Measurements from ENCODE around the gene TXNRD1.

The TXNRD1 gene

DNA sequence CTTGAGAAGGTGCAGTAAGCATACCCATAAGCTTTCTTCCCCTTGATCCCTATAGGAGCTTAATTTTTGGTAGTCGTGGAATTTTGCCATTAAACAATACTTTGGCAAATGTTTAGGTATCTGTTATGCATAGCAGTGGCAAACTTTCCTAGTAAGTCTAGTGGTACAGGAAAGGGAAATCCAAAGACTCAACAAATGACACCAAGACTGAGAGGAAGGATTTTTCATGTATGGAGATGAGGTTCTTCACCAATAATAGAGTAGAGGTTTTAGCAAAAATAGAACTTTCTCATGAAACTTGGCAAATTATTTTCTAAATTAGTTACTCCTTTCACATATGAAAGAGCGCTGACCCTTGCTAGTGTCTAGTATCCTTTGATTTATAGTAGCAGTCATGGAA, 90.8 kb downstream of the TXNRD1 start:
- no peak overlapping the region for H3K14ac ChIP-seq (ENCODE audit: low read length)
- H3K9ac ChIP-seq (ENCODE audit: low read depth, low read length, poor library complexity), result no peak overlapping the region
- H3K9me3 ChIP-seq (replicated peaks in 1 of 2; ENCODE audit: control insufficient read depth in 2 of 2, insufficient read depth in 1 of 2, low read depth in 1 of 2, low read length in 2 of 2), result peaks cover 2 to 8% of the 10 kb centered on the region in 2 donors
- H2BK15ac ChIP-seq (ENCODE audit: low read length), result no peak overlapping the region
- no peak overlapping the region for H4K8ac ChIP-seq (ENCODE audit: low read depth, low read length)
- H2AK5ac ChIP-seq (ENCODE audit: low read depth, low read length), result no peak overlapping the region
- peaks cover 5% of the 10 kb centered on the region for H3K79me1 ChIP-seq (ENCODE audit: low read depth, low read length)
- H3K4me3 ChIP-seq (ENCODE audit: low read length in 2 of 2), result no peak overlapping the region
- peaks cover 0 to 7% of the 10 kb centered on the region in 2 donors for H3K4me1 ChIP-seq (ENCODE audit: control insufficient read depth in 2 of 2, insufficient read depth in 1 of 2, low read depth in 1 of 2, low read length in 2 of 2)
- no peak overlapping the region for H2BK5ac ChIP-seq (ENCODE audit: low read length)
- H2AFZ ChIP-seq (ENCODE audit: low read length), result no peak overlapping the region
- peaks cover 9 to 79% of the 10 kb centered on the region in 2 donors for H3K36me3 ChIP-seq (replicated peaks in 1 of 2; ENCODE audit: control insufficient read depth in 2 of 2, insufficient read depth in 2 of 2, low read length in 2 of 2)
- no peak overlapping the region for H3K18ac ChIP-seq (ENCODE audit: low read length)
- no peak overlapping the region for H3K4me2 ChIP-seq (ENCODE audit: insufficient read depth, low read length, poor library complexity, severe bottlenecking)
- WGBS, 2 donors (ENCODE audit: extremely low coverage in 2 of 2, insufficient read length in 2 of 2, insufficient replicate concordance in 1 of 2), result no CpG with 5 or more reads among the region's 2 CpGs
- no peak overlapping the region for H3K27ac ChIP-seq (replicated peaks; ENCODE audit: low read length)
- no peak overlapping the region for H4K91ac ChIP-seq (ENCODE audit: low read depth, low read length, poor library complexity)
- no peak overlapping the region for H2BK12ac ChIP-seq (ENCODE audit: low read length)
- H3K23ac ChIP-seq (ENCODE audit: low read depth, low read length, poor library complexity), result no peak overlapping the region
- no peak for DNase-seq (ENCODE audit: low spot score)
- no peak overlapping the region for H3K4ac ChIP-seq (ENCODE audit: low read length)
- no peak overlapping the region for H2BK120ac ChIP-seq (ENCODE audit: low read depth, low read length)
- H3K27me3 ChIP-seq (ENCODE audit: control insufficient read depth in 3 of 3, insufficient read depth in 3 of 3, low read depth in 1 of 3, low read length in 3 of 3), result no peaks in the 10 kb centered on the region

GRCh38 chr12:104306943-104307654, 91.5 kb downstream of the TXNRD1 start:
- Histone ChIP-seq H3K4me1 (ENCODE audit: control insufficient read depth in 2 of 2, insufficient read depth in 1 of 2, low read depth in 1 of 2, low read length in 2 of 2) (peaks cover 0 to 7% of the 10 kb centered on the region in 2 donors), H3K27me3 (ENCODE audit: control insufficient read depth in 3 of 3, insufficient read depth in 3 of 3, low read depth in 1 of 3, low read length in 3 of 3) (no peaks in the 10 kb centered on the region), H2AFZ (ENCODE audit: low read length) (no peak overlapping the region), H2BK12ac (ENCODE audit: low read length) (no peak overlapping the region), H3K4me3 (ENCODE audit: low read length in 2 of 2) (no peak overlapping the region), H3K14ac (ENCODE audit: low read length) (no peak overlapping the region), H4K91ac (ENCODE audit: low read depth, low read length, poor library complexity) (no peak overlapping the region), H4K8ac (ENCODE audit: low read depth, low read length) (no peak overlapping the region), H3K23ac (ENCODE audit: low read depth, low read length, poor library complexity) (no peak overlapping the region), H2AK5ac (ENCODE audit: low read depth, low read length) (no peak overlapping the region), H3K4ac (ENCODE audit: low read length) (no peak overlapping the region), H3K27ac (replicated peaks; ENCODE audit: low read length) (no peak overlapping the region), H3K9ac (ENCODE audit: low read depth, low read length, poor library complexity) (no peak overlapping the region), H2BK120ac (ENCODE audit: low read depth, low read length) (no peak overlapping the region), H3K4me2 (ENCODE audit: insufficient read depth, low read length, poor library complexity, severe bottlenecking) (no peak overlapping the region), H3K18ac (ENCODE audit: low read length) (no peak overlapping the region), H2BK15ac (ENCODE audit: low read length) (no peak overlapping the region), H3K36me3 (replicated peaks in 1 of 2; ENCODE audit: control insufficient read depth in 2 of 2, insufficient read depth in 2 of 2, low read length in 2 of 2) (peaks cover 9 to 80% of the 10 kb centered on the region in 2 donors), H2BK5ac (ENCODE audit: low read length) (no peak overlapping the region), H3K9me3 (replicated peaks in 1 of 2; ENCODE audit: control insufficient read depth in 2 of 2, insufficient read depth in 1 of 2, low read depth in 1 of 2, low read length in 2 of 2) (peaks cover 2 to 8% of the 10 kb centered on the region in 2 donors), H3K79me1 (ENCODE audit: low read depth, low read length) (peaks cover 5% of the 10 kb centered on the region)
- DNase-seq (ENCODE audit: low spot score), result no peak
- no CpG with 5 or more reads among the region's 6 CpGs for WGBS, 2 donors (ENCODE audit: extremely low coverage in 2 of 2, insufficient read length in 2 of 2, insufficient replicate concordance in 1 of 2)

- H3K14ac ChIP-seq (ENCODE audit: low read length), result no peak overlapping the region
- H3K4me1 ChIP-seq (ENCODE audit: control insufficient read depth in 2 of 2, insufficient read depth in 1 of 2, low read depth in 1 of 2, low read length in 2 of 2), result peaks cover 0 to 7% of the 10 kb centered on the region in 2 donors
- no peak overlapping the region for H3K27ac ChIP-seq (replicated peaks; ENCODE audit: low read length)
- H3K4me3 ChIP-seq (ENCODE audit: low read length in 2 of 2), result no peak overlapping the region
- H2BK5ac ChIP-seq (ENCODE audit: low read length), result no peak overlapping the region
- peaks cover 5% of the 10 kb centered on the region for H3K79me1 ChIP-seq (ENCODE audit: low read depth, low read length)
- H2BK120ac ChIP-seq (ENCODE audit: low read depth, low read length), result no peak overlapping the region
- no peak overlapping the region for H3K9ac ChIP-seq (ENCODE audit: low read depth, low read length, poor library complexity)
- peaks cover 2 to 8% of the 10 kb centered on the region in 2 donors for H3K9me3 ChIP-seq (replicated peaks in 1 of 2; ENCODE audit: control insufficient read depth in 2 of 2, insufficient read depth in 1 of 2, low read depth in 1 of 2, low read length in 2 of 2)
- no peak overlapping the region for H2AFZ ChIP-seq (ENCODE audit: low read length)
- H2BK15ac ChIP-seq (ENCODE audit: low read length), result no peak overlapping the region
- H3K4me2 ChIP-seq (ENCODE audit: insufficient read depth, low read length, poor library complexity, severe bottlenecking), result no peak overlapping the region
- H2AK5ac ChIP-seq (ENCODE audit: low read depth, low read length), result no peak overlapping the region
- peaks cover 11 to 83% of the 10 kb centered on the region in 2 donors for H3K36me3 ChIP-seq (replicated peaks in 1 of 2; ENCODE audit: control insufficient read depth in 2 of 2, insufficient read depth in 2 of 2, low read length in 2 of 2)
- no peak overlapping the region for H3K23ac ChIP-seq (ENCODE audit: low read depth, low read length, poor library complexity)
- H4K8ac ChIP-seq (ENCODE audit: low read depth, low read length), result no peak overlapping the region
- DNase-seq (ENCODE audit: low spot score), result no peak
- no peak overlapping the region for H3K18ac ChIP-seq (ENCODE audit: low read length)
- H4K91ac ChIP-seq (ENCODE audit: low read depth, low read length, poor library complexity), result no peak overlapping the region
- no peak overlapping the region for H3K4ac ChIP-seq (ENCODE audit: low read length)
- H3K27me3 ChIP-seq (ENCODE audit: control insufficient read depth in 3 of 3, insufficient read depth in 3 of 3, low read depth in 1 of 3, low read length in 3 of 3), result no peaks in the 10 kb centered on the region
- H2BK12ac ChIP-seq (ENCODE audit: low read length), result no peak overlapping the region
Measured at GRCh38 chr12:104307655-104308000, 92.0 kb downstream of the TXNRD1 start.

DNA sequence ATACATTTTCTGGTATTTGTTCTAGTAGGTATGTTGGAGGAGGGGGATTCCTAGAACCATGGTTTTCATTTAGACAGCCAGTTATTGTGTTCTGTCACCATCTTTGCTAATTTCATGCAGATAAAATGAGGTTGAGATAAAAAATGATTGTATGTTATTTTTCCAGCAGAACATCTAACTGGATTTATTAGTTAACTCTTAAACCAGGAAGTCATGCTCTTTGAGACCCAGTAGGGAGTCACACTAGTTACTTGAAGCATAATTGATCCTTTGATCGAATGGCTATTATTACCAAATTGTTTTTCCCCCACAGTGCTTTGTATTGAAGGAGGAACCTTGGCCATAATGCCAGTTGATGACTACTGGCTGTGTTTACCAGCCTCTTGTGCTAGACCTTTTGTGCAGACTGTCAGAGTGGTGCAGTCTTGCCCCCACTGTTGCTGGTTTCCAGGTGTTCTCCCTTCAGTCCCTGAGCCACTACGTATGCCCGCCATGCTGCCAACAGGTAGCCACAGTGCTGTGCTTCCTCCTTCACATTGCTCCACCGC, 93.9 kb downstream of the TXNRD1 start:
- no CpG with 5 or more reads among the region's 4 CpGs for WGBS, 2 donors (ENCODE audit: extremely low coverage in 2 of 2, insufficient read length in 2 of 2, insufficient replicate concordance in 1 of 2)
- H2AK5ac ChIP-seq (ENCODE audit: low read depth, low read length), result no peak overlapping the region
- H3K27me3 ChIP-seq (ENCODE audit: control insufficient read depth in 3 of 3, insufficient read depth in 3 of 3, low read depth in 1 of 3, low read length in 3 of 3), result no peaks in the 10 kb centered on the region
- no peak overlapping the region for H3K9ac ChIP-seq (ENCODE audit: low read depth, low read length, poor library complexity)
- peak overlapping the region; percentile 3 for H3K18ac ChIP-seq (ENCODE audit: low read length)
- no peak overlapping the region for H4K91ac ChIP-seq (ENCODE audit: low read depth, low read length, poor library complexity)
- no peak overlapping the region for H2BK12ac ChIP-seq (ENCODE audit: low read length)
- peaks cover 2 to 3% of the 10 kb centered on the region in 2 donors for H3K9me3 ChIP-seq (replicated peaks in 1 of 2; ENCODE audit: control insufficient read depth in 2 of 2, insufficient read depth in 1 of 2, low read depth in 1 of 2, low read length in 2 of 2)
- no peak for DNase-seq (ENCODE audit: low spot score)
- no peak overlapping the region for H4K8ac ChIP-seq (ENCODE audit: low read depth, low read length)
- peaks cover 15 to 83% of the 10 kb centered on the region in 2 donors for H3K36me3 ChIP-seq (replicated peaks in 1 of 2; ENCODE audit: control insufficient read depth in 2 of 2, insufficient read depth in 2 of 2, low read length in 2 of 2)
- no peak overlapping the region for H3K14ac ChIP-seq (ENCODE audit: low read length)
- H2BK120ac ChIP-seq (ENCODE audit: low read depth, low read length), result no peak overlapping the region
- no peak overlapping the region for H3K23ac ChIP-seq (ENCODE audit: low read depth, low read length, poor library complexity)
- no peak overlapping the region for H2AFZ ChIP-seq (ENCODE audit: low read length)
- no peak overlapping the region for H3K4me2 ChIP-seq (ENCODE audit: insufficient read depth, low read length, poor library complexity, severe bottlenecking)
- no peak overlapping the region for H3K27ac ChIP-seq (replicated peaks; ENCODE audit: low read length)
- H3K4ac ChIP-seq (ENCODE audit: low read length), result no peak overlapping the region
- no peak overlapping the region for H2BK5ac ChIP-seq (ENCODE audit: low read length)
- peaks cover 0 to 2% of the 10 kb centered on the region in 2 donors for H3K4me1 ChIP-seq (ENCODE audit: control insufficient read depth in 2 of 2, insufficient read depth in 1 of 2, low read depth in 1 of 2, low read length in 2 of 2)
- H2BK15ac ChIP-seq (ENCODE audit: low read length), result no peak overlapping the region
- H3K4me3 ChIP-seq (ENCODE audit: low read length in 2 of 2), result no peak overlapping the region
- H3K79me1 ChIP-seq (ENCODE audit: low read depth, low read length), result peaks cover 3% of the 10 kb centered on the region

All from neuronal stem cell (in vitro differentiated cells).